ENCODE measurements around the gene CYB5RL.

DNA sequence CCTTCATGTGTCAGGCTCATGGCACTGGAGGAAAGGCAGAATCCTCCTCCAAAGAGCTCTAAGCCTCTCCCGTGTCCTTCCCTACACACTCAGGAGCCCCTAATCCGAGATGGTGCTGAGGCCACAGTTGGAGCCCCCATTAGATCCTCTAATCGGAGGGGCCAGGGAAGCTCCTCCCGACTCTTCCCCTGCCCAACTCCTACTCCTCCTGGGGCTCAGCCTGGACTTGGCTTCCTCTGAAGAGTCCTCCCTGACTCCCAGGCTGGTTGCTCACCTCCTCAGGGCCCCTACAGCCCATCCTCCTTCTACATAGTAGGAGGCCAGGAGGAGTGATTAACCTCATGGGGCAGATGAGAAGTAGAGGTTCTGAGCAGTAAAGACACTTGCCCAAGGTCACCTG lies 25.7 kb downstream of the CYB5RL start:
- TF ChIP-seq CTCF (IDR thresholded peaks at IDR 0.05) (no peak), POLR2A (IDR thresholded peaks at IDR 0.05) (no peak), POLR2AphosphoS5 (IDR thresholded peaks at IDR 0.05) (no peak)

Measured in breast epithelium (tissue), 3 donors.